LNCaP clone FGC (cell line): ENCODE results near the gene TRIM39.

ENCODE experiments used
- DNase-seq: peaks from one replicate; pipeline ENCODE4 v3.0.0-alpha.2; 2011; ENCODE audit warnings: low read depth
- H3K4me3 ChIP-seq: 2 replicates; pipeline ENCODE4 v1.5.1; 2011; ENCODE audit warnings: mild to moderate bottlenecking, low read depth, low read length, control low read depth
- TF ChIP-seq, protein P1 (sequence below): IDR thresholded peaks from 2 replicates; pipeline ENCODE4 v1.5.1; 2012; ENCODE audit warnings: mild to moderate bottlenecking; ENCODE audit not compliant: control insufficient read depth, insufficient read depth; ENCODE audit errors: extremely low read depth

TRIM39 gene

DNA sequence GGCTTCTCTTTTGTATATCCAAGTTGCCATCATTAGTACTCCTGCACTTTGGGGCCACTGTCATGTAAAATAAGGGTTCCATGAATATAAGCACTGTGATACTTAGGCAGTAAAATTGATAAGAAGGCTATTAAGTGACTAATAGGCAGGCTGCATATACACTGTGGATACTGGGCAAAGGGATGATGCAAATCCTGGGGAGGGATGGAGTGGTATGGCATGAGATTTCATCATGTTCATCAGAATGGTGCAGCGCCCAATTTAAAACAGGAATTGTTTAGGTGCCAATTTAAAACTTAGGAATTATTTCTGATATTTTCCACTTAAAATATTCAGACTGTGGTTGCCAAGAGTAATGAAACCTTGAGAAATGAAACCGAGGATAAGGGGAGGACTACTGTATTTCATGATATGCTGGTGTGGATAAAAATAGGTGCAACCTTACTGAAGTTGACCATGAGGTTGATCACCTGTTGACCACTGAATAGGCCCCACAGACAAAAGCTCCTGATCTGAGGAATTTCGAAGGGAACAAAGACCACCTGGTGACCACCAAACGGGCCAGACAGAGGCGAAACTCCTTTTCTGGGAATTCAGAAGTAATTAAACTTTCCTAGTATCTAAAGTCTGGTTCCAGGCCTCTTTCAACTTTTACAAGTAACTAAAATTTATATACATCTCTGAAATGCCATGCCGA, 4.9 kb upstream of the TRIM39 start:
- no peak overlapping the region for H3K4me3 ChIP-seq
- DNase-seq = no peak
- TF ChIP-seq, protein P1, sequence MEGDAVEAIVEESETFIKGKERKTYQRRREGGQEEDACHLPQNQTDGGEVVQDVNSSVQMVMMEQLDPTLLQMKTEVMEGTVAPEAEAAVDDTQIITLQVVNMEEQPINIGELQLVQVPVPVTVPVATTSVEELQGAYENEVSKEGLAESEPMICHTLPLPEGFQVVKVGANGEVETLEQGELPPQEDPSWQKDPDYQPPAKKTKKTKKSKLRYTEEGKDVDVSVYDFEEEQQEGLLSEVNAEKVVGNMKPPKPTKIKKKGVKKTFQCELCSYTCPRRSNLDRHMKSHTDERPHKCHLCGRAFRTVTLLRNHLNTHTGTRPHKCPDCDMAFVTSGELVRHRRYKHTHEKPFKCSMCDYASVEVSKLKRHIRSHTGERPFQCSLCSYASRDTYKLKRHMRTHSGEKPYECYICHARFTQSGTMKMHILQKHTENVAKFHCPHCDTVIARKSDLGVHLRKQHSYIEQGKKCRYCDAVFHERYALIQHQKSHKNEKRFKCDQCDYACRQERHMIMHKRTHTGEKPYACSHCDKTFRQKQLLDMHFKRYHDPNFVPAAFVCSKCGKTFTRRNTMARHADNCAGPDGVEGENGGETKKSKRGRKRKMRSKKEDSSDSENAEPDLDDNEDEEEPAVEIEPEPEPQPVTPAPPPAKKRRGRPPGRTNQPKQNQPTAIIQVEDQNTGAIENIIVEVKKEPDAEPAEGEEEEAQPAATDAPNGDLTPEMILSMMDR = no peak

DNA sequence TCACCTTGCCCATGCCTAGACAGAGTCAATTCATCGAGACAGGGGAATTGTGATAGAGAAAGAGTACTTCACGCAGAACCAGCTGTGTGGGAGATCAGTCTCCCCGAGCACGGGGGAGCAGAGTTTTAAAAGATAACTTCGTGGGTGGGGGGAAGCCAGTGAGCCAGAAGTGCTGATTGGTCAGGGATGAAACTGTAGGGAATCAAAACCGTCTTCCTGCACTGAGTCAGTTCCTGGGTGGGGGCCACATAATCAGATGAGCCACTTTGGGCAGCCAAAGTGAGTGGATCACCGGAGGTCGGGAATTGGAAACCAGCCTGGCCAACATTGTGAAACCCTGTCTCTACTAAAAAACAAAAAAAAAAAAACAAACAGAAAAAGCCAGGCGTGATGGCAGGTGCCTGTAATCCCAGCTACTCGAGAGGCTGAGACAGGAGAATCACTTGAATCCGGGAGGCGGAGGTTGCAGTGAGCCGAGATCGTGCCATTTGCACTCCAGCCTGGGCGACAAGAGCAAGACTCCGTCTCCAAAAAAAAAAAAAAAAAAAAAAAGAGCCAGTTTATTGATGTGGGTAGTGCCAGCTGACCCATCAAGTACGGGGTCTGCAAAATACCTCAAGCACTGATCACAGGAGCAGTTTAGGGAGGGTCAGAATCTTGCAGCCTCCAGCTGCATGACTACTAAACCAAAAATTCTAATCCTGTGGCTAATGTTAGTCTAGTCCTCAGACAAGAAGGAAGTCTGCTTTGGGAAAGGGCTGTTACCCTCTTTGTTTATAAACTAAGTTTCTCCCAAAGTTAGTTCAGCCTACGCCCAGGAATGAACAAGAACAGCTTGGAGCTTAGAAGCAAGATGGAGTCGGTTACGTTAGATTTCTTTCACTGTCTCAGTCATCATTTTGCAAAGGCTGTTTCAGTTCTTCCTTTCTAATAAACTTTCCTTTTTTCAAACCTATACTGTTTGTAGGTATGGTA, 3.9 kb upstream of the TRIM39 start:
- H3K4me3 ChIP-seq = no peak overlapping the region
- DNase-seq = no peak
- TF ChIP-seq, protein P1 = no peak

DNA sequence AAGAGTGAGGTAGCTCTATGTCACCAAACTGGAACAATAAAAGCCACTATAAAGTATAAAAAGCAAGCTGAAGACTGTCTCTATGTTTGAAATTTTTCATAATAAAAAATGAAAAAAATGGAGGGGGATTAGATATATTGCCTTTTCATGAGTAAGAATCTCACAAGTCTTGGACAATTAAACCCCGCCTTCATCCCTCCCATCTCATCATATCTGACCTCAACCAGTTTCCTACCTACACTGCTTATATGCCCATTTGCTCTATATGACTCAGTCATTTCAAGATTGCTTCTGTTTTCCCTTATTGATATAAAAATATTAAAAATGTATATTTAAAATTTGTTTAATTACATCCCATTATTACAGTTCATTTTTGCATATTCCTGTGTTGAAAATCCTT, 2.9 kb upstream of the TRIM39 start:
- TF ChIP-seq, protein P1 = no peak
- no peak for DNase-seq
- H3K4me3 ChIP-seq = no peak overlapping the region

DNA sequence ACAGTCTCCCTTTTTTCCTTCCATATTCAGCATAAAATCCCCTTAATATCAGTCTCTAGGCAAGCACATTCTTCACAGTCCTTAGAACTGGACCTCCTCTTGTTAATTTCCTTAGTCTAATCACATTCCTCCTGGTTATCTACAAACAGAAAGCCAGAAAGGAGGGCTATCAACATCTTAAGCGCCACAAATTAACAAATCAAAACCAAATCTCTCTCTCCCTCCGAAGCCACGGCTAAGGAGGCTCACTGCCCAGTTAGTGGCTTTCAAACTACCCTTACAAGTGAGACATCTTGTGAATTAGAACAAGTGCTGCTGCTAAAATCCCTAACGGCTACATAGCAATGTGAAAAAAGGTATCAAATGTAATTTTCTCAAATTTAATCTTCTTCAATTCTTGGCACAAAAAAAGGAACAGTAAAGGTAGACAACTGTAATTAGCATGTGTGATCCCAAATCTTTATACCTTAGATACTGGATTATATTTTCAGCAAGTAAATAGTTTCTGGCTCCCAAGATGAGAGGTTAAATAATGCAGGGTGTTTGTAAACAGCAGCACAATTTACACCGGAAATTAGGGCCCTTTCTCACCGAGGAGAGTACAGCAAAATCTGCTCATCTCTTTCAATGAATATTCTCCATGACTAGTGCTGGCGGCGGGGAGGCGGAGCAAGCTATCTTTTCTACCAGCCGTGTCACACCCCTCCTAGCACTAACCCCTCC, 1.4 kb upstream of the TRIM39 start:
- no peak for DNase-seq
- TF ChIP-seq, protein P1 = no peak
- H3K4me3 ChIP-seq = peak overlapping the region; percentile 95

DNA sequence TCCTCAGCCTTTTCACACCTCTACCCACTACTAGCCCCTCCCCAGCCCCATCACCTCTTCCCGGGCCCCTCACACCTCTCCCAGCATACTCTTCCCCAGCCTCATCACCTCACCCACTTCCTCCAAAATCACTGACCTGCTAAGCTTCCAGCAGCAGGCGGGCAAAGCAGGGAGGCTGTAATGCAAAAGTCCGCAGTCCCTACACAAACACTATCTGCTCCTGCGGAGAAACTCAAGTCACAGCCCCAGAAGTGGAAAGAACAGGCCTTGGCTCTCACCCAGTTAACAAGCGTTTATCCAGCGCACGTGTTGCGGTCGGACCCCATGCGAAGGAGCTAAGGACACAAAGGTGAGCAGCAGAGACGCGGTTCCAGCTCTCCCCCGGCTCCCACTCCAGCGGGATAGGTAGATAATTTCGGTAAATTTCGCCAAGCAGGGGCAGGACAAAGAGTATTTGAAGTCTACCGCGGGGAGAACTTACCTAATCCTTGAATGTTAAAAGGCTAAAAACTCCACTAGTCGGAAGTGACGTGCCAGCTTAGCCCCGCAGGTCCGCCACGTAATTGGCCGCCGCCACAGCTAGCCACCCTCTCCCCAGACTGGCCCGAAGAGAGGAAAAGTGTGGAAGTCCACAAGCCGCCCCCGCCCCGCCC, 728 bp upstream of the TRIM39 start:
- no peak for DNase-seq
- TF ChIP-seq, protein P1 = no peak
- H3K4me3 ChIP-seq = peak overlapping the region; percentile 95

DNA sequence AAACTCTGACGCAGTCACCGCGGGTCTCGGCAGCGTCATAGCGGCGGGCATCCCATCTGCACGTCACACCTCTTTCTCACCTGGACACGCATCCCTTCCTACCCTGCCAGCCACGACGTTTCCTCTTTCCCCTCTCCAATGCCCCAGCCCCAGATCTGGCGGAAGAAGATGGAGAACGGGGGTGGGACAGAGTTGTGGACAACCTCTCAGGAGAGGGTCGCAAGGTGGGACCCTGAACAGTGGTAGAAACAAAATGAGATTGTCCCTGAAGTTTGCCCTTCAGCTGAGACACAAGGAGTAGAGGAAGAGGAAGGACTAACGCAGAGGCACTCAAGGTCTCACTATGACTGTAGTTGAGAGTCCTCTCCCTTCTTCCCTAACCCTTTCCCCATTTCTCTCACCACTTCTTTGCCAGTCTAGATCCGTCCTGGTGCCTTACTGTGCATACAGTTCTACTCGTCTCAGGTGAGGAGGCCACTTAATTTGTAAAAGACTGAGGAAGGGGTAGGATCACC, 562 bp downstream of the TRIM39 start:
- DNase-seq = no peak
- TF ChIP-seq, protein P1 = no peak
- peak overlapping the region; percentile 95 for H3K4me3 ChIP-seq
